ENCODE results near the gene FLT1.

- no peak for TF ChIP-seq GATA2 (IDR thresholded peaks at IDR 0.05; ENCODE audit: low read depth, low read length)
- no peak for TF ChIP-seq GATA3 (IDR thresholded peaks at IDR 0.05; ENCODE audit: low read depth, low read length)
Observed at GRCh38 chr13:28483313-28483931, 11.5 kb downstream of the FLT1 start.

All from SH-SY5Y (cell line).